ENCODE data around the gene SLC17A7.

Gene SLC17A7

GRCh38 chr19:49430678-49431329 lies 10.5 kb downstream of the SLC17A7 start:
- Mint-ChIP-seq H3K4me1 (ENCODE audit: low read depth) (peaks cover 39% of the 10 kb centered on the region), H3K27me3 (peaks cover 87% of the 10 kb centered on the region), H3K27ac (no peak overlapping the region), H3K36me3 (ENCODE audit: low read depth) (no peaks in the 10 kb centered on the region), H3K9me3 (no peaks in the 10 kb centered on the region), H3K4me3 (no peak overlapping the region)

- no peak overlapping the region for H3K4me3 Mint-ChIP-seq
- H3K36me3 Mint-ChIP-seq (ENCODE audit: low read depth), result no peaks in the 10 kb centered on the region
- H3K9me3 Mint-ChIP-seq, result no peaks in the 10 kb centered on the region
- H3K27ac Mint-ChIP-seq, result no peak overlapping the region
- H3K27me3 Mint-ChIP-seq, result peaks cover 87% of the 10 kb centered on the region
- H3K4me1 Mint-ChIP-seq (ENCODE audit: low read depth), result peaks cover 35% of the 10 kb centered on the region
Observed at GRCh38 chr19:49430172-49430677, 11.1 kb downstream of the SLC17A7 start.

- H3K27ac Mint-ChIP-seq, result no peak overlapping the region
- no peaks in the 10 kb centered on the region for H3K9me3 Mint-ChIP-seq
- H3K4me1 Mint-ChIP-seq (ENCODE audit: low read depth), result peaks cover 38% of the 10 kb centered on the region
- peaks cover 89% of the 10 kb centered on the region for H3K27me3 Mint-ChIP-seq
- peak overlapping the region; percentile 56 for H3K4me3 Mint-ChIP-seq
- no peaks in the 10 kb centered on the region for H3K36me3 Mint-ChIP-seq (ENCODE audit: low read depth)
Observed at GRCh38 chr19:49428547-49429451, 12.5 kb downstream of the SLC17A7 start.

GRCh38 chr19:49427855-49428546 lies 13.3 kb downstream of the SLC17A7 start:
- H3K36me3 Mint-ChIP-seq (ENCODE audit: low read depth), result no peaks in the 10 kb centered on the region
- peaks cover 88% of the 10 kb centered on the region for H3K27me3 Mint-ChIP-seq
- H3K4me3 Mint-ChIP-seq, result peak overlapping the region; percentile 56
- H3K9me3 Mint-ChIP-seq, result no peaks in the 10 kb centered on the region
- no peak overlapping the region for H3K27ac Mint-ChIP-seq
- H3K4me1 Mint-ChIP-seq (ENCODE audit: low read depth), result peaks cover 39% of the 10 kb centered on the region

GRCh38 chr19:49427339-49427738 lies 14.0 kb downstream of the SLC17A7 start:
- no peak overlapping the region for H3K4me3 Mint-ChIP-seq

GRCh38 chr19:49425922-49426592 lies 15.3 kb downstream of the SLC17A7 start:
- Mint-ChIP-seq H3K9me3 (no peaks in the 10 kb centered on the region), H3K4me3 (no peak overlapping the region), H3K4me1 (ENCODE audit: low read depth) (peaks cover 50% of the 10 kb centered on the region), H3K36me3 (ENCODE audit: low read depth) (no peaks in the 10 kb centered on the region), H3K27ac (no peak overlapping the region), H3K27me3 (peaks cover 89% of the 10 kb centered on the region)

More at GRCh38 chr19:49427339-49427738, 14.0 kb downstream of the SLC17A7 start:
- no peak overlapping the region for H3K27ac Mint-ChIP-seq
- H3K27me3 Mint-ChIP-seq, result peaks cover 88% of the 10 kb centered on the region
- no peaks in the 10 kb centered on the region for H3K36me3 Mint-ChIP-seq (ENCODE audit: low read depth)
- no peaks in the 10 kb centered on the region for H3K9me3 Mint-ChIP-seq
- peaks cover 44% of the 10 kb centered on the region for H3K4me1 Mint-ChIP-seq (ENCODE audit: low read depth)

- Mint-ChIP-seq H3K4me3 (no peak within 1 kb of the TSS), H3K27ac (no peak within 1 kb of the TSS), H3K4me1 (ENCODE audit: low read depth) (peaks cover 57% of the 10 kb centered on the region), H3K9me3 (no peaks in the 10 kb centered on the region), H3K36me3 (ENCODE audit: low read depth) (no peaks in the 10 kb centered on the region), H3K27me3 (peaks cover 91% of the 10 kb centered on the region)
Observed at GRCh38 chr19:49425178-49425577, 16.1 kb downstream of the SLC17A7 start, which contains the start of gene GFY. Gene GFY (plus strand): TSS chr19:49425388. CDS start chr19:49426431, 1,043 bp downstream.

GRCh38 chr19:49423985-49424303 lies 17.4 kb downstream of the SLC17A7 start:
- H3K36me3 Mint-ChIP-seq (ENCODE audit: low read depth), result no peaks in the 10 kb centered on the region
- no peaks in the 10 kb centered on the region for H3K9me3 Mint-ChIP-seq
- peaks cover 57% of the 10 kb centered on the region for H3K4me1 Mint-ChIP-seq (ENCODE audit: low read depth)
- H3K27me3 Mint-ChIP-seq, result peaks cover 93% of the 10 kb centered on the region
- peak overlapping the region; percentile 42 for H3K4me3 Mint-ChIP-seq
- H3K27ac Mint-ChIP-seq, result no peak overlapping the region

- Mint-ChIP-seq H3K27me3 (peaks cover 92% of the 10 kb centered on the region), H3K36me3 (ENCODE audit: low read depth) (no peaks in the 10 kb centered on the region), H3K9me3 (no peaks in the 10 kb centered on the region), H3K27ac (no peak within 1 kb of the TSS), H3K4me3 (peak within 1 kb of the TSS; percentile 63), H3K4me1 (ENCODE audit: low read depth) (peaks cover 52% of the 10 kb centered on the region)
Observed at GRCh38 chr19:49423071-49423984, 18.0 kb downstream of the SLC17A7 start, which contains the start of gene PTH2. Gene PTH2 (minus strand): TSS chr19:49423441. CDS start chr19:49423339, 102 bp downstream.

GRCh38 chr19:49422407-49423070 lies 18.8 kb downstream of the SLC17A7 start:
- Mint-ChIP-seq H3K27me3 (peaks cover 89% of the 10 kb centered on the region), H3K27ac (no peak overlapping the region), H3K4me3 (peak overlapping the region; percentile 63), H3K9me3 (no peaks in the 10 kb centered on the region), H3K36me3 (ENCODE audit: low read depth) (no peaks in the 10 kb centered on the region), H3K4me1 (ENCODE audit: low read depth) (peaks cover 46% of the 10 kb centered on the region)

- Mint-ChIP-seq H3K9me3 (no peaks in the 10 kb centered on the region), H3K27ac (no peak overlapping the region), H3K4me3 (peak overlapping the region; percentile 47)
Observed at GRCh38 chr19:49421878-49422202, 19.5 kb downstream of the SLC17A7 start.

GRCh38 chr19:49421039-49421877 lies 20.1 kb downstream of the SLC17A7 start:
- H3K9me3 Mint-ChIP-seq, result no peaks in the 10 kb centered on the region
- H3K27ac Mint-ChIP-seq, result no peak overlapping the region
- H3K4me1 Mint-ChIP-seq (ENCODE audit: low read depth), result peaks cover 35% of the 10 kb centered on the region
- no peaks in the 10 kb centered on the region for H3K36me3 Mint-ChIP-seq (ENCODE audit: low read depth)
- H3K27me3 Mint-ChIP-seq, result peaks cover 81% of the 10 kb centered on the region
- peak overlapping the region; percentile 47 for H3K4me3 Mint-ChIP-seq

More at GRCh38 chr19:49421878-49422202, 19.5 kb downstream of the SLC17A7 start:
- Mint-ChIP-seq H3K27me3 (peaks cover 87% of the 10 kb centered on the region), H3K4me1 (ENCODE audit: low read depth) (peaks cover 41% of the 10 kb centered on the region), H3K36me3 (ENCODE audit: low read depth) (no peaks in the 10 kb centered on the region)
